Measurements from ENCODE around the gene CEP135. TPM values are rescaled to one million over a fixed set of nuclear protein-coding genes. Genes with fewer than 3 reads are reported as not detected.

CEP135 gene
- total RNA-seq, 1 experiment from 2014 or later: 19.1 TPM

DNA sequence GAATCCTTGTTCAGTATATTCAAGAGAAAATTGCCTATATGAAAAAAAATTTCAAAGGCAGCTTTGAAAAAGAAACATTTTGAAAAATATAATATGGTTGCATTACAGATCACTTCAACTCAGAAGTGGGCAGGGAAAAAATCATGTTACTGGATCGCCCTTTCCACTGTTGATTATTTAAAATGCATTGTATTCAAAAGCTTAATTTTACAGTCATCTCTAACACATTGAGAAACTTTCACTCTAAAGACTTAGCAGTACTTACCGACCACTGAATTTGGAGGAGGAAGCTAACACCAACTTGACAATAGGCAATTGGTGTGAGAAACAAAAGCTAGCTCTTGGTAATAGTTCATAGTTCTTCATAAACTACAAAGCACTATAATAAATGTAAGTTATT, 101.9 kb downstream of the CEP135 start:
- H3K9ac ChIP-seq (ENCODE audit: low read length): no peak overlapping the region
- intact Hi-C loops (cut with micrococcal nuclease): no loop called here

DNA sequence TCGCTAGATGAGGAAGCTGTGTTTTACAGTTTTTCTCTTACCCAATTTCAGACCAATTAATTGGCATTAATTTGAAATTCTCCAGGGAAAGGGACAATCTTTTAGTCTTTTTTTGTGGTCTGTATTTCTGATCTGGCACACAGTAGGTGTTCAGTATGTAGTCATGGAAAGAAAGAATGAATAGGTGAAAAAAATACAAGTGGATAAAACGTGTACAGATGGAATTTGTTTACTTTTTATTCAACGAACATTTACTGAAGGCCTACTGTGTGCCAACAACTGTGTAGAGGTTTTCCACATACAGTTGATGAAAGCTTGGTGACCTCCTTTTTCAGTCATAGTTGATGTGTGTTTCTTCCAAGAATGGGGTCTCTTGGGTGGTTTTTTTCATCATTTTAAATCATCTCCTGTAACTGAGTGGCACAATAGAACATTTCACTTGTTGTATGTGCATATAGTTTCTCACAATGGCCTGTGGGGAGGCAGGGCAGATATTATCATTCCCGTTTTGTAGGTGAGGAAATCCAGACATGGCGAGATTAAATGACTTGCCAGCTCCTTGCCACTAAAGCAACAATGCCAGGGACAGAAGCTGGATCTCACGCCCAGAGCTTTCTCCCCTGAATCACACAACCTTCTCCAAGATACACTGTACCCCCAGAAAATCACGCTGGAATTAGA, 102.4 kb downstream of the CEP135 start:
- DNase-seq: no peak

More for the DNA sequence above, 101.9 kb downstream of the CEP135 start:
- no peak for ATAC-seq
- Histone ChIP-seq H3K4me2 (ENCODE audit: low read length) (peak overlapping the region; percentile 96), H3K9me2 (replicated peaks; ENCODE audit: low read length) (no peaks in the 10 kb centered on the region), H3K79me2 (ENCODE audit: low read length) (no peaks in the 10 kb centered on the region), H3K27ac (ENCODE audit: low read length) (no peak overlapping the region), H4K20me1 (ENCODE audit: low read length) (no peaks in the 10 kb centered on the region), H3K27me3 (ENCODE audit: low read length) (peaks cover 32% of the 10 kb centered on the region), H3K36me3 (ENCODE audit: low read depth, low read length) (no peaks in the 10 kb centered on the region), H2AFZ (ENCODE audit: low read length) (no peak overlapping the region), H3K9me3 (ENCODE audit: low read length) (no peaks in the 10 kb centered on the region), H3K4me1 (ENCODE audit: insufficient read depth, low read length) (peaks cover 7% of the 10 kb centered on the region; the same call in 1 of the 2 replicates), H3F3A (ENCODE audit: low read length, unreplicated experiment) (no peaks in the 10 kb centered on the region), H3K4me3 (ENCODE audit: low read length) (0 out of 2 replicates have a peak overlapping the region, but pooled peaks have one; percentile 79)
- ChIA-PET POLR2A (ENCODE audit: unreplicated experiment) (no interaction called here), CTCF (no interaction called here)
- BruUV-seq (replicated peaks): no TSS peak
- DNase-seq: no peak
- no peak for TF ChIP-seq EZH2phosphoT487 (IDR thresholded peaks at IDR 0.05; ENCODE audit: borderline replicate concordance, low read length)
- TF ChIP-seq EZH2 (IDR thresholded peaks at IDR 0.05; ENCODE audit: low read length, unreplicated experiment): no peak
- TF ChIP-seq, protein P1, sequence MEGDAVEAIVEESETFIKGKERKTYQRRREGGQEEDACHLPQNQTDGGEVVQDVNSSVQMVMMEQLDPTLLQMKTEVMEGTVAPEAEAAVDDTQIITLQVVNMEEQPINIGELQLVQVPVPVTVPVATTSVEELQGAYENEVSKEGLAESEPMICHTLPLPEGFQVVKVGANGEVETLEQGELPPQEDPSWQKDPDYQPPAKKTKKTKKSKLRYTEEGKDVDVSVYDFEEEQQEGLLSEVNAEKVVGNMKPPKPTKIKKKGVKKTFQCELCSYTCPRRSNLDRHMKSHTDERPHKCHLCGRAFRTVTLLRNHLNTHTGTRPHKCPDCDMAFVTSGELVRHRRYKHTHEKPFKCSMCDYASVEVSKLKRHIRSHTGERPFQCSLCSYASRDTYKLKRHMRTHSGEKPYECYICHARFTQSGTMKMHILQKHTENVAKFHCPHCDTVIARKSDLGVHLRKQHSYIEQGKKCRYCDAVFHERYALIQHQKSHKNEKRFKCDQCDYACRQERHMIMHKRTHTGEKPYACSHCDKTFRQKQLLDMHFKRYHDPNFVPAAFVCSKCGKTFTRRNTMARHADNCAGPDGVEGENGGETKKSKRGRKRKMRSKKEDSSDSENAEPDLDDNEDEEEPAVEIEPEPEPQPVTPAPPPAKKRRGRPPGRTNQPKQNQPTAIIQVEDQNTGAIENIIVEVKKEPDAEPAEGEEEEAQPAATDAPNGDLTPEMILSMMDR (conservative IDR thresholded peaks at IDR 0.05; ENCODE audit: low read depth, low read length): no peak

DNA sequence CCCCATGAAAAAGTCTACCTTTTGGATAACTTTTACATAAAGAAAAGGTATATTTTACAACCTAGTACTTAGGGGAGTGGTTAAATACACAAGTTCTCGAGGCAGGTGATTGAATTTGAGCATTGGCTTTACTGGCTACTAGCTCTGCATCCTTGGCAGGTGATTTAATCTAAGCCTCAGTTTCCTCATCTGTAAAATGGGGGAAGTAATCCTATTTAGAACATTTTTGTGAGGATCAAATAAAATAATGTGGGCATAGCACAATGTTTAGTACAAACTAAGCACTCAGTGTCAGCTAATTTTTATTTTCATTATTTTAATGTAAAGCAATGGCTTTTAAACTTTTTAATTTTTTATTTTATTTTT, 102.9 kb downstream of the CEP135 start:
- Histone ChIP-seq H3K9ac (ENCODE audit: low read length) (no peak overlapping the region), H3K4me2 (ENCODE audit: low read length) (no peak overlapping the region), H3K79me2 (ENCODE audit: low read length) (no peaks in the 10 kb centered on the region), H3K4me1 (ENCODE audit: insufficient read depth, low read length) (peaks cover 7% of the 10 kb centered on the region; the same call in 1 of the 2 replicates), H4K20me1 (ENCODE audit: low read length) (no peaks in the 10 kb centered on the region), H3K9me3 (ENCODE audit: low read length) (no peaks in the 10 kb centered on the region), H2AFZ (ENCODE audit: low read length) (no peak overlapping the region), H3K9me2 (replicated peaks; ENCODE audit: low read length) (no peaks in the 10 kb centered on the region), H3K36me3 (ENCODE audit: low read depth, low read length) (no peaks in the 10 kb centered on the region), H3F3A (ENCODE audit: low read length, unreplicated experiment) (no peaks in the 10 kb centered on the region), H3K4me3 (ENCODE audit: low read length) (no peak overlapping the region), H3K27me3 (ENCODE audit: low read length) (peaks cover 32% of the 10 kb centered on the region), H3K27ac (ENCODE audit: low read length) (no peak overlapping the region)
- no TSS peak for BruUV-seq (replicated peaks)
- CTCF ChIA-PET: no interaction called here
- TF ChIP-seq, protein P1 (conservative IDR thresholded peaks at IDR 0.05; ENCODE audit: low read depth, low read length): no peak
- TF ChIP-seq EZH2phosphoT487 (IDR thresholded peaks at IDR 0.05; ENCODE audit: borderline replicate concordance, low read length) (no peak), EZH2 (IDR thresholded peaks at IDR 0.05; ENCODE audit: low read length, unreplicated experiment) (no peak)
- DNase-seq: no peak
- no peak for ATAC-seq
- POLR2A ChIA-PET (ENCODE audit: unreplicated experiment): no interaction called here
- intact Hi-C loops (cut with micrococcal nuclease): no loop called here

More for the DNA sequence above, 102.4 kb downstream of the CEP135 start:
- ATAC-seq: no peak
- TF ChIP-seq, protein P1 (conservative IDR thresholded peaks at IDR 0.05; ENCODE audit: low read depth, low read length): no peak
- TF ChIP-seq EZH2phosphoT487 (IDR thresholded peaks at IDR 0.05; ENCODE audit: borderline replicate concordance, low read length) (no peak), EZH2 (IDR thresholded peaks at IDR 0.05; ENCODE audit: low read length, unreplicated experiment) (no peak)
- H3F3A ChIP-seq (ENCODE audit: low read length, unreplicated experiment): no peaks in the 10 kb centered on the region
- H3K9me2 ChIP-seq (replicated peaks; ENCODE audit: low read length): no peaks in the 10 kb centered on the region
- intact Hi-C loops (cut with micrococcal nuclease): no loop called here
- no peaks in the 10 kb centered on the region for H3K9me3 ChIP-seq (ENCODE audit: low read length)
- ChIA-PET CTCF (no interaction called here), POLR2A (ENCODE audit: unreplicated experiment) (no interaction called here)
- H3K79me2 ChIP-seq (ENCODE audit: low read length): no peaks in the 10 kb centered on the region
- no peak overlapping the region for H3K27ac ChIP-seq (ENCODE audit: low read length)
- H3K27me3 ChIP-seq (ENCODE audit: low read length): peaks cover 32% of the 10 kb centered on the region
- BruUV-seq (replicated peaks): no TSS peak
- no peak overlapping the region for H3K4me2 ChIP-seq (ENCODE audit: low read length)
- H3K4me1 ChIP-seq (ENCODE audit: insufficient read depth, low read length): peaks cover 7% of the 10 kb centered on the region; the same call in 1 of the 2 replicates
- no peaks in the 10 kb centered on the region for H4K20me1 ChIP-seq (ENCODE audit: low read length)
- no peak overlapping the region for H3K4me3 ChIP-seq (ENCODE audit: low read length)
- no peak overlapping the region for H2AFZ ChIP-seq (ENCODE audit: low read length)
- no peaks in the 10 kb centered on the region for H3K36me3 ChIP-seq (ENCODE audit: low read depth, low read length)
- H3K9ac ChIP-seq (ENCODE audit: low read length): no peak overlapping the region

Data from PC-3 (cell line).